GM12878 (cell line): ENCODE results near the gene RAD23B.

Source experiments
- CHD2 ChIP-seq: IDR thresholded peaks from 2 replicates; pipeline ENCODE4 v1.6.1; 2011; ENCODE audit warnings: low read depth, low read length, improper control_type of control experiment, borderline replicate concordance
- CTCF ChIP-seq, 3 experiments: IDR thresholded peaks in 2 of 3; conservative IDR thresholded peaks in 1 of 3; 2 replicates each; pipeline ENCODE4 v1.5.1; 2011; ENCODE audit warnings: low read depth in 3 of 3, low read length in 3 of 3, mild to moderate bottlenecking in 3 of 3, control low read depth in 2 of 3, moderate library complexity in 2 of 3, inconsistent platforms in 1 of 3, mixed read lengths in 1 of 3; ENCODE audit not compliant: control insufficient read depth in 2 of 3, insufficient read depth in 1 of 3; ENCODE audit errors: extremely low read depth in 1 of 3
- EZH2 ChIP-seq: IDR thresholded peaks from 2 replicates; pipeline ENCODE4 v1.6.1; 2012; ENCODE audit warnings: low read depth, mild to moderate bottlenecking, control low read depth, inconsistent platforms, low read length, borderline replicate concordance; ENCODE audit not compliant: control insufficient read depth
- FOS ChIP-seq: IDR thresholded peaks from 3 replicates; pipeline ENCODE4 v1.6.1; 2011; ENCODE audit warnings: borderline replicate concordance; ENCODE audit not compliant: insufficient read length; ENCODE audit errors: extremely low read depth
- MXI1 ChIP-seq: fragments of 150-350 bp; IDR thresholded peaks from 2 replicates; pipeline ENCODE4 v1.6.1; 2011; ENCODE audit warnings: low read depth, mild to moderate bottlenecking, inconsistent platforms, low read length, improper control_type of control experiment
- STAT3 ChIP-seq: IDR thresholded peaks from 2 replicates; pipeline ENCODE4 v1.6.1; 2011; ENCODE audit warnings: low read depth, low read length, improper control_type of control experiment
- ZNF217 ChIP-seq: fragments of 450-650 bp; IDR thresholded peaks from 2 replicates; pipeline ENCODE4 v1.6.1; 2017; ENCODE audit warnings: antibody characterized with exemption, mild to moderate bottlenecking

GRCh38 chr9:107237873-107238272 is 45.2 kb upstream of the RAD23B start:
- TF ChIP-seq FOS (no peak), EZH2 (no peak), ZNF217 (no peak), STAT3 (no peak), MXI1 (no peak), CHD2 (no peak), CTCF (IDR thresholded peaks at IDR 0.05 in 2 of 3, conservative IDR thresholded peaks at IDR 0.05 in 1 of 3; ENCODE audit: control insufficient read depth in 2 of 3, extremely low read depth in 1 of 3, insufficient read depth in 1 of 3, low read depth in 3 of 3, low read length in 3 of 3) (no peak)
